ENCODE measurements around the gene NINL. TPM values are rescaled to one million over a fixed set of nuclear protein-coding genes. Genes with fewer than 3 reads are reported as not detected.

The NINL gene
- polyA plus RNA-seq, 1 donor (not counting 4 experiments of a cell fraction or from before 2014, with no cell fraction given) = 0.79 TPM

DNA sequence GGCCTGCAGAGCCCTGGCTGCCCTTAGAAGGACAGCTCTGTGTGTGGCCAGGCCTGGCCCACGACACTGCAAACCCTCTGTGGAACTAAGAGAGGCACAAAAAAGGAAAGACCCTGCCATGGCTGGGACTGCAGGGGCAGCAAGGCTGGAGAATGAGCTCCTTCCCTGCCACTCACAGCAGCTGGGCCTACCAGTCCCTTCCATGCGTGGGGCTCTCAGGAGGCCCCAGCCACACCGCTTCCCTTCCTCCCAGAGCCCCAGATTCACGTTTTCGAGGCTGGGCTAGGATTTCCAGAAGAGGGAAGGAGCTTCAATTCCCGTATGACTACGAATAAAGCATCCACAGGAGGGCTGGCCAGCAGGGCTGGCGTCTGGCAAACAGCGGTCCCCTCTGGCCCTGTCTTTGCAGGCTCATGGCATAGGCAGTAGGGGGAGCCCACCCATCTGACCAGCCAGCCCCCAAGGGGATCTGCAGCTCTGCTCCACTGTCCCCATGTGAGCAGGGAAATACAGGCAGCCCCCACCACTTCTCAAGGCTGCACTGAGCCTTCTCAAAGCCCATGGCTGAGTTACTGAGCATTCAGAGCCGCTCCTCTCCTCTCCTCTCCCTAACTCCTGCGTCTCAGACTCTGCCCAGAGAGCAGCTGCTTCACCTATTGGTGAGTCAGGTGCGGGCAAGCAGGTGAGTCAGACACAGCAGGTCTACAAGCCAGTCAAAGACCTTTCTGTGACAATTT is 53.1 kb downstream of the NINL start:
- no peak for FAIRE-seq

GRCh38 chr20:25529295-25529951 is 55.9 kb downstream of the NINL start:
- Histone ChIP-seq H3K4me2 (ENCODE audit: control insufficient read depth, extremely low read depth, insufficient read depth, low read depth, low read length) (no peak overlapping the region), H3K4me3 (ENCODE audit: control insufficient read depth in 2 of 3, extremely low read depth in 1 of 3, insufficient read depth in 2 of 3, low read depth in 1 of 3, low read length in 3 of 3) (no peak overlapping the region), H3K4me1 (ENCODE audit: control insufficient read depth, extremely low read depth, insufficient read depth, low read length) (no peaks in the 10 kb centered on the region), H3K79me2 (ENCODE audit: control insufficient read depth, insufficient read depth, low read length) (no peaks in the 10 kb centered on the region), H3K27me3 (ENCODE audit: control insufficient read depth, extremely low read depth, insufficient read depth, low read length) (no peaks in the 10 kb centered on the region), H3K9me1 (ENCODE audit: control insufficient read depth, extremely low read depth, insufficient read depth, low read length) (no peaks in the 10 kb centered on the region), H3K36me3 (ENCODE audit: control insufficient read depth in 2 of 2, extremely low read depth in 1 of 2, insufficient read depth in 2 of 2, low read length in 2 of 2) (no peaks in the 10 kb centered on the region), H4K20me1 (ENCODE audit: control insufficient read depth, extremely low read depth, insufficient read depth, low read length) (no peaks in the 10 kb centered on the region), H3K9me3 (ENCODE audit: control insufficient read depth, low read depth, low read length) (no peaks in the 10 kb centered on the region), H2AFZ (ENCODE audit: control insufficient read depth, low read length) (no peak overlapping the region), H3K9ac (ENCODE audit: control insufficient read depth, extremely low read depth, insufficient read depth, low read length) (no peak overlapping the region), H3K27ac (ENCODE audit: control insufficient read depth, insufficient read depth, low read length) (no peak overlapping the region)
- dilution Hi-C loops (cut with MboI; ENCODE audit: extremely low pct_ligation_motif_present, low sequenced_read_pairs) = no loop called here
- TF ChIP-seq CTCF (optimal IDR thresholded peaks at IDR 0.05 in 1 of 3, IDR thresholded peaks at IDR 0.05 in 1 of 3, conservative IDR thresholded peaks at IDR 0.05 in 1 of 3; ENCODE audit: extremely low read depth in 1 of 3, insufficient read depth in 2 of 3, low read length in 3 of 3) = no peak
- TF ChIP-seq EZH2 (IDR thresholded peaks at IDR 0.05; ENCODE audit: low read length) = no peak
- FAIRE-seq (no peak), DNase-seq (ENCODE audit: low read depth, low spot score) (no peak)

More for the DNA sequence above, 53.1 kb downstream of the NINL start:
- Histone ChIP-seq H3K9me3 (ENCODE audit: control insufficient read depth, low read depth, low read length) (no peaks in the 10 kb centered on the region), H3K4me1 (ENCODE audit: control insufficient read depth, extremely low read depth, insufficient read depth, low read length) (no peaks in the 10 kb centered on the region), H3K27me3 (ENCODE audit: control insufficient read depth, extremely low read depth, insufficient read depth, low read length) (no peaks in the 10 kb centered on the region), H3K9ac (ENCODE audit: control insufficient read depth, extremely low read depth, insufficient read depth, low read length) (no peak overlapping the region), H3K36me3 (ENCODE audit: control insufficient read depth in 2 of 2, extremely low read depth in 1 of 2, insufficient read depth in 2 of 2, low read length in 2 of 2) (no peaks in the 10 kb centered on the region), H3K4me3 (ENCODE audit: control insufficient read depth in 2 of 3, extremely low read depth in 1 of 3, insufficient read depth in 2 of 3, low read depth in 1 of 3, low read length in 3 of 3) (no peak overlapping the region), H3K4me2 (ENCODE audit: control insufficient read depth, extremely low read depth, insufficient read depth, low read depth, low read length) (no peak overlapping the region), H4K20me1 (ENCODE audit: control insufficient read depth, extremely low read depth, insufficient read depth, low read length) (no peaks in the 10 kb centered on the region), H3K9me1 (ENCODE audit: control insufficient read depth, extremely low read depth, insufficient read depth, low read length) (no peaks in the 10 kb centered on the region), H2AFZ (ENCODE audit: control insufficient read depth, low read length) (no peak overlapping the region), H3K27ac (ENCODE audit: control insufficient read depth, insufficient read depth, low read length) (no peak overlapping the region), H3K79me2 (ENCODE audit: control insufficient read depth, insufficient read depth, low read length) (no peaks in the 10 kb centered on the region)
- TF ChIP-seq EZH2 (IDR thresholded peaks at IDR 0.05; ENCODE audit: low read length) = no peak
- TF ChIP-seq CTCF (optimal IDR thresholded peaks at IDR 0.05 in 1 of 3, IDR thresholded peaks at IDR 0.05 in 1 of 3, conservative IDR thresholded peaks at IDR 0.05 in 1 of 3; ENCODE audit: extremely low read depth in 1 of 3, insufficient read depth in 2 of 3, low read length in 3 of 3) = peak in 1 of 3 experiments; percentile 14
- dilution Hi-C loops (cut with MboI; ENCODE audit: extremely low pct_ligation_motif_present, low sequenced_read_pairs) = no loop called here
- DNase-seq (ENCODE audit: low read depth, low spot score) = no peak
